Measurements from ENCODE around the gene ST6GALNAC4.
A peak's percentile ranks its signal among the peaks of the same experiment; 100 is the strongest.
"Not testable (repeated sequence)": the region's sequence is repeated elsewhere in the genome, so short reads cannot be mapped to it uniquely, and the experiment has no call there.

The ST6GALNAC4 gene

DNA sequence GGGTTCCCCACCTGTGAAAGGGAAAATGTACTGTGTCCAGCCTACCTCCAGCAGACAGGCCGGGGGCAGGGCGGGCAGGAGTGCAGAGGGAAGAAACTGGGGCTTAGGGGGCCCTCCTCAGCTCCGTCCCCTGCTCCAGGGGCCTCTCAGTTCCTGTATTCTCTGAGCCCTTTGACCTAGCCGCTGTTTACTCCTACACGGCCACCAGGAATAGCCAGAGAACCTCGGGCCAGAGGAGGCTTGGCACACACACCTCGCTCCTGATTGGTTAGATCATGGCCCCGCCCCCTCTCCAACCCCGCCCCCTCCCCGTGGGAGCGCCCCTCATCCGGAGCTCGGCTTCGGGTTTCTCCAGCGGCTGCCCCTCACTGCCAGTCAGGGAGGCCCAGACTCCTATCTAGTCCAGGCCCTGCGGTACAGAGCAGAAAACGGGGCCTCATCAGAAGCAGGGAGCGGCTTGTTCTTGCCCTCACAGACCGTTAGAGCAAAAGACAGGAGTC lies 19.6 kb downstream of the ST6GALNAC4 start:
- Mint-ChIP-seq H3K9me3 (peaks cover 0 to 27% of the 10 kb centered on the region in 2 donors), H3K4me1 (peaks cover 66% of the 10 kb centered on the region), H3K27me3 (no peaks in the 10 kb centered on the region), H3K4me3 (peak overlapping the region; percentile 87 to 88), H3K27ac (peak overlapping the region in 1 of 2 donors; percentile 71)
- no peak for DNase-seq
- ATAC-seq = peak; percentile 7

- H3K4me1 Mint-ChIP-seq = peaks cover 63% of the 10 kb centered on the region
- no peaks in the 10 kb centered on the region for H3K27me3 Mint-ChIP-seq
- peaks cover 0 to 27% of the 10 kb centered on the region in 2 donors for H3K9me3 Mint-ChIP-seq
- H3K27ac Mint-ChIP-seq = peak overlapping the region in 1 of 2 donors; percentile 71
- ATAC-seq (no peak), DNase-seq (no peak)
- H3K4me3 Mint-ChIP-seq = no peak overlapping the region
Measured at GRCh38 chr9:127896395-127897192, 20.2 kb downstream of the ST6GALNAC4 start.

GRCh38 chr9:127895811-127896210 lies 21.0 kb downstream of the ST6GALNAC4 start:
- no peak overlapping the region for H3K4me3 Mint-ChIP-seq
- H3K27me3 Mint-ChIP-seq = no peaks in the 10 kb centered on the region
- H3K27ac Mint-ChIP-seq = peak overlapping the region in 1 of 2 donors; percentile 50
- H3K4me1 Mint-ChIP-seq = peaks cover 65% of the 10 kb centered on the region
- no peak for DNase-seq
- peaks cover 0 to 27% of the 10 kb centered on the region in 2 donors for H3K9me3 Mint-ChIP-seq
- ATAC-seq = no peak

DNA sequence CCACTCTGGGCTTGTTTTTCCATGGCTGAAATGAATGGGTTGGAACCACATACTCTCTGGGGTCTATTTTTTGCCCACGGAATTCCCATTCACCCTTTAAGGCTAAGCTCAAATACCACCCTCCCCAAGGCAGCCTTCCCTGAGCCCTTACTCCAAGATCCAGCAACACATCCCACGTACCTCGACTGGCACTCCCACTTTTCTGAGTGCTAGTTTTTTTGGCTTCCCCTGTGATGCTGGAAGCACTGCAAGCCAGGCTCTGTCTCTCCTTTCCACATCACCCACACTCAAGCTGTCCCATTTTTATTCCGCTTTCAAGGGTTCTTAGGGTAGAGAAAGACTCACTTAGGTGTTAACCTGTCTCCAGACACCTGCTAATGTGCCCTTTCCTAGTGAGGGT lies 23.4 kb downstream of the ST6GALNAC4 start:
- no peak overlapping the region for H3K27ac Mint-ChIP-seq
- no peaks in the 10 kb centered on the region for H3K27me3 Mint-ChIP-seq
- ATAC-seq = no peak
- H3K4me1 Mint-ChIP-seq = peaks cover 63% of the 10 kb centered on the region
- DNase-seq = no peak
- peaks cover 0 to 27% of the 10 kb centered on the region in 2 donors for H3K9me3 Mint-ChIP-seq
- H3K4me3 Mint-ChIP-seq = no peak overlapping the region

DNA sequence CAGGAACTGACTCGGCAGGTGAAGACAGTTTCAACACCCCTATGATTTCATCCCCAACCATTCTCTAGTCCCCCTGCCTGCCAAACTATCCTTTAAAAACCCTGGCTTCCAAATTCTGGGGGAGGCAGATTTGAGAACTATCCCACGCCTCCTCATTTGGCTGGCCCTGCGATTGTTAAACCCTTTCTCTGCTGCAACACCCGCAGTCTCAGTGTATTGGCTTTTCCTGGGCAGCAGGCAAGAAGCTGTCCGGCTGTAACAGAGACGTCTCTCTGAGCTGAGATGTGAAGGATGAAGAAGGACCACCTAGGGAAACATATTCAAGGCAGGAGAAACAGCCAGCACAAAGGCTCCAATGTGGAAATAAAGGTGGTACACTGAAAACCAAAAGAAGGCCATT lies 24.0 kb downstream of the ST6GALNAC4 start:
- H3K4me3 Mint-ChIP-seq = no peak overlapping the region
- H3K9me3 Mint-ChIP-seq = peaks cover 0 to 27% of the 10 kb centered on the region in 2 donors
- no peak for DNase-seq
- no peaks in the 10 kb centered on the region for H3K27me3 Mint-ChIP-seq
- ATAC-seq = no peak
- peaks cover 60% of the 10 kb centered on the region for H3K4me1 Mint-ChIP-seq
- no peak overlapping the region for H3K27ac Mint-ChIP-seq

DNA sequence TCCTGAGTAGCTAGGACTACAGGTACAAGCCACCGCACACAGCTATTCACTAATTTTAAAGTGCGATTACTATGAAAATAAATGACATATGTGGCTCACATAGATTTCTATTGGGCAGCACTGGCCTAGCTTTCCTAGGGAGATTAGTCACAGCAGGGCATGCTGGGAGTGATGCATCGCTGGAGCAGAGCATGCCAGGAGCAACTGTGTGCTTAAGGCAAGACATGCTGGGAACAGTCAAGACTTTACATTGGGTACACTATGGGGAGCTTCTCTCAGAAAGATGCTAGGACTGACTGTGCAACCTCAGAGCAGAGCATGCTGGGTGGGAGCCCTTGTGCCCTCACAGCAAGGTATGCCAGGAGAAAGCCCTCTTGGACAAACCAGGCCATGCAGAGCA lies 26.8 kb downstream of the ST6GALNAC4 start:
- DNase-seq = no peak
- no peak for ATAC-seq
- no peak overlapping the region for H3K27ac Mint-ChIP-seq

GRCh38 chr9:127887792-127888191 lies 29.0 kb downstream of the ST6GALNAC4 start:
- Mint-ChIP-seq H3K9me3 (no peaks in the 10 kb centered on the region), H3K27ac (no peak overlapping the region), H3K4me1 (peaks cover 60% of the 10 kb centered on the region), H3K4me3 (no peak overlapping the region), H3K27me3 (no peaks in the 10 kb centered on the region)
- no peak for DNase-seq
- ATAC-seq = peak; percentile 64

More for the DNA sequence above, 26.8 kb downstream of the ST6GALNAC4 start:
- H3K27me3 Mint-ChIP-seq = no peaks in the 10 kb centered on the region
- H3K4me3 Mint-ChIP-seq = no peak overlapping the region
- H3K9me3 Mint-ChIP-seq = peaks cover 0 to 17% of the 10 kb centered on the region in 2 donors
- H3K4me1 Mint-ChIP-seq = peaks cover 55% of the 10 kb centered on the region

GRCh38 chr9:127886401-127886972 lies 30.4 kb downstream of the ST6GALNAC4 start:
- no peak overlapping the region for H3K4me3 Mint-ChIP-seq
- no peak for DNase-seq
- H3K27me3 Mint-ChIP-seq = no peaks in the 10 kb centered on the region
- peak overlapping the region in 1 of 2 donors; percentile 57 for H3K27ac Mint-ChIP-seq
- ATAC-seq = no peak
- peaks cover 64% of the 10 kb centered on the region for H3K4me1 Mint-ChIP-seq
- no peaks in the 10 kb centered on the region for H3K9me3 Mint-ChIP-seq

- Mint-ChIP-seq H3K4me1 (peaks cover 56% of the 10 kb centered on the region), H3K27me3 (no peaks in the 10 kb centered on the region), H3K9me3 (no peaks in the 10 kb centered on the region), H3K4me3 (no peak overlapping the region), H3K27ac (no peak overlapping the region)
- ATAC-seq = no peak
- no peak for DNase-seq
Measured at GRCh38 chr9:127885508-127886281, 31.1 kb downstream of the ST6GALNAC4 start.

DNA sequence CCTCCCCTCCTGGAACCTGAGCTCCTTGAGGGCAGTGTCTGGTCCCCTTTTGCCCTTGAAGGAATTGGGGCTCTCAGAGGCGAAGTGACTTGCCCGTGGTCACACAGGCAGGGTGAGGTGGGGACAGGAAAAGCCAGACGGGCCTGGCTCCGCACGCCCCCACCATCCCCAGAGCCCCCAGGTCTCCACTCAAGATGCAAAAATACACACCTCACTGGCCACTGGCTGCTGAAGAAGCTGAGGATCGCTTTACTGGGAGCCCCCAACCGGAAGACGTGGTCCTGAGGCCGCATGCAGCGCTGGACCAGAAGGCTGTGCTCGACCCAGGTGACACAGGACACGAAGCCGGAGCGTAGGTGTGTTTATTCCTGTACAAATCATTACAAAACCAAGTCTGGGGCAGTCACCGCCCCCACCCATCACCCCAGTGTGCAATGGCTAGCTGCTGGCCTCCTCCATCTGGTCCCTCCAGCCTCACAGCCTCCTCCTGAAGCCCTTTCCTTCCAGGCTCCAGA lies 31.8 kb downstream of the ST6GALNAC4 start:
- no peak for ATAC-seq
- H3K9me3 Mint-ChIP-seq = no peaks in the 10 kb centered on the region
- peaks cover 49% of the 10 kb centered on the region for H3K4me1 Mint-ChIP-seq
- no peak overlapping the region for H3K4me3 Mint-ChIP-seq
- peak overlapping the region in 1 of 2 donors; percentile 51 for H3K27ac Mint-ChIP-seq
- no peaks in the 10 kb centered on the region for H3K27me3 Mint-ChIP-seq
- no peak for DNase-seq

GRCh38 chr9:127884427-127884911 lies 32.4 kb downstream of the ST6GALNAC4 start:
- ATAC-seq = peak; percentile 39
- no peaks in the 10 kb centered on the region for H3K9me3 Mint-ChIP-seq
- peaks cover 48% of the 10 kb centered on the region for H3K4me1 Mint-ChIP-seq
- no peak overlapping the region for H3K4me3 Mint-ChIP-seq
- H3K27ac Mint-ChIP-seq = peak overlapping the region; percentile 51 to 74
- H3K27me3 Mint-ChIP-seq = no peaks in the 10 kb centered on the region
- no peak for DNase-seq

DNA sequence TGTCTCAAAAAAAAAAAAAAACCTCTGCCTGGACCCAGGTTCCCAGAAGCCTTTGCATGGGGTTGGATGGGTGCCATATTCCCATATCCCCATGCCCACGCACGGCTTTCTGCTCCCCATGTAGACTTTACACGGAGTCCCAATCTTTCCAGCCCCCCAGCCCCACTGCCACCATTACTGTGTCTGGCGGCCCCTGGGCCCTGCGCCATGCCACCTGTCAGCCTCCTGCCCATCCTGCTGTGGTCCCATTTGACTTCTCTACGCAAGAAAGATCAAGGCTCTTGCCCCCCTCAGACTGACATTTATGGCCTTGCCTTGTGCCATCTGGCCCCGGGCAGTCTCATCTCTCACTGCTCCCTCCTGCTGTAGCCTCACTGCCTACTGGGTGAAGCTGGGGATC lies 32.9 kb downstream of the ST6GALNAC4 start:
- peaks cover 48% of the 10 kb centered on the region for H3K4me1 Mint-ChIP-seq
- no peaks in the 10 kb centered on the region for H3K27me3 Mint-ChIP-seq
- H3K4me3 Mint-ChIP-seq = no peak overlapping the region
- ATAC-seq (no peak), DNase-seq (no peak)
- H3K27ac Mint-ChIP-seq = peak overlapping the region in 1 of 2 donors; percentile 34
- no peaks in the 10 kb centered on the region for H3K9me3 Mint-ChIP-seq

GRCh38 chr9:127881715-127882114 lies 35.1 kb downstream of the ST6GALNAC4 start:
- Mint-ChIP-seq H3K4me1 (peaks cover 57% of the 10 kb centered on the region), H3K27me3 (peaks cover 18% of the 10 kb centered on the region)
- not testable (repeated sequence) for ATAC-seq, H3K4me3 Mint-ChIP-seq, DNase-seq, H3K9me3 Mint-ChIP-seq, H3K27ac Mint-ChIP-seq

- H3K9me3 Mint-ChIP-seq = no peaks in the 10 kb centered on the region
- no peak for DNase-seq
- peaks cover 19% of the 10 kb centered on the region for H3K27me3 Mint-ChIP-seq
- no peak overlapping the region for H3K27ac Mint-ChIP-seq
- ATAC-seq = no peak
- no peak overlapping the region for H3K4me3 Mint-ChIP-seq
- peaks cover 43% of the 10 kb centered on the region for H3K4me1 Mint-ChIP-seq
Measured at GRCh38 chr9:127880143-127880542, 36.7 kb downstream of the ST6GALNAC4 start.

GRCh38 chr9:127878652-127879390 lies 38.0 kb downstream of the ST6GALNAC4 start:
- DNase-seq (no peak), ATAC-seq (no peak)
- peaks cover 30% of the 10 kb centered on the region for H3K4me1 Mint-ChIP-seq
- H3K9me3 Mint-ChIP-seq = no peaks in the 10 kb centered on the region
- peak overlapping the region in 1 of 2 donors; percentile 28 for H3K27ac Mint-ChIP-seq
- H3K27me3 Mint-ChIP-seq = peaks cover 19% of the 10 kb centered on the region
- H3K4me3 Mint-ChIP-seq = no peak overlapping the region

Data from stimulated activated naive CD8-positive, alpha-beta T cell treated with anti-CD3 and anti-CD28 coated beads, Interleukin-15, amount 100 ng/mL, for 72 hours (primary cell).